ENCODE data around the gene OR2AG1.

DNA sequence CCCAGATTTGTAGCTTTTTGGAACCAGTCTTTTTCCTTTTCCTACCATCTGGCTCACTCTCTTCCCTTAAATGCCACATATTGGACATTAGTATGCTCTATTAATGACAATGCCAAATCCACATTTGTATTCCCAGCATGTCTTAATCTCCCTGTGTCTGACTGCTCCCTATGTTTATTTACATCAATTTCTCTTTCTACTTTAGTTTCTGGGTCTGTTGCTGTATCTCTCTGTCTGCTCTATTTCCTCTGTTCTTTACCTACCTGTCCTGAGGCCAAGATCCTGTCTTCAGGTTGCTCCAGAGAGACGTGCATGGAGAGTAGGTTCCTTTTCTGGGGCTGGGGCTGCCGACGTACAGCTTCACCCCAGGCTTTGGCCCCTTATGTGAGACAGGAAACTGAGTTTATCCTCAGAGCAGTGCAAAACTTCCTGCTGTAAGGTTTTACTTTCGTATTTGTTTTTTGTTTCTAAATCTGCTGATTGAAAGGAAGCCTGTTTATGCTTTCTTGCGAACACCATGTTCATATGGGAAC is 36.7 kb upstream of the OR2AG1 start:
- TF ChIP-seq, protein P1, sequence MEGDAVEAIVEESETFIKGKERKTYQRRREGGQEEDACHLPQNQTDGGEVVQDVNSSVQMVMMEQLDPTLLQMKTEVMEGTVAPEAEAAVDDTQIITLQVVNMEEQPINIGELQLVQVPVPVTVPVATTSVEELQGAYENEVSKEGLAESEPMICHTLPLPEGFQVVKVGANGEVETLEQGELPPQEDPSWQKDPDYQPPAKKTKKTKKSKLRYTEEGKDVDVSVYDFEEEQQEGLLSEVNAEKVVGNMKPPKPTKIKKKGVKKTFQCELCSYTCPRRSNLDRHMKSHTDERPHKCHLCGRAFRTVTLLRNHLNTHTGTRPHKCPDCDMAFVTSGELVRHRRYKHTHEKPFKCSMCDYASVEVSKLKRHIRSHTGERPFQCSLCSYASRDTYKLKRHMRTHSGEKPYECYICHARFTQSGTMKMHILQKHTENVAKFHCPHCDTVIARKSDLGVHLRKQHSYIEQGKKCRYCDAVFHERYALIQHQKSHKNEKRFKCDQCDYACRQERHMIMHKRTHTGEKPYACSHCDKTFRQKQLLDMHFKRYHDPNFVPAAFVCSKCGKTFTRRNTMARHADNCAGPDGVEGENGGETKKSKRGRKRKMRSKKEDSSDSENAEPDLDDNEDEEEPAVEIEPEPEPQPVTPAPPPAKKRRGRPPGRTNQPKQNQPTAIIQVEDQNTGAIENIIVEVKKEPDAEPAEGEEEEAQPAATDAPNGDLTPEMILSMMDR (IDR thresholded peaks at IDR 0.05), result no peak
- TF ChIP-seq YY1 (IDR thresholded peaks at IDR 0.05; ENCODE audit: low read depth) (no peak), POLR2AphosphoS5 (IDR thresholded peaks at IDR 0.05; ENCODE audit: low read depth, low read length) (no peak), RAD21 (IDR thresholded peaks at IDR 0.05; ENCODE audit: low read length) (no peak), NFIC (IDR thresholded peaks at IDR 0.05; ENCODE audit: borderline replicate concordance) (no peak), EP300 (IDR thresholded peaks at IDR 0.05; ENCODE audit: borderline replicate concordance in 1 of 2, low read depth in 1 of 2, low read length in 1 of 2) (no peak), SIN3A (IDR thresholded peaks at IDR 0.05; ENCODE audit: borderline replicate concordance, low read depth, low read length) (no peak)
- TF ChIP-seq, protein P2, sequence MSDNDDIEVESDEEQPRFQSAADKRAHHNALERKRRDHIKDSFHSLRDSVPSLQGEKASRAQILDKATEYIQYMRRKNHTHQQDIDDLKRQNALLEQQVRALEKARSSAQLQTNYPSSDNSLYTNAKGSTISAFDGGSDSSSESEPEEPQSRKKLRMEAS (IDR thresholded peaks at IDR 0.05; ENCODE audit: low read depth), result no peak
